HepG2 (cell line): ENCODE results near the gene ADCY9. TPM values are rescaled to one million over a fixed set of nuclear protein-coding genes. Genes with fewer than 3 reads are reported as not detected.

Source experiments
- ATAC-seq: fragments of 200-7000 bp; cut with Tn5 transposase; 3 replicates; pipeline ENCODE4 v1.9.1; 2020; ENCODE audit warnings: mild to moderate bottlenecking, moderate library complexity
- BruUV-seq: library from RNA; stranded (reverse); fragments of 400-500 nt; replicated peaks from 2 replicates; lab custom pipeline; 2021; lab: Mats Ljungman, UMichigan
- CTCF ChIA-PET: fragments of 300-600 bp; formaldehyde crosslinking; extraction: SDS; loops from one replicate; lab custom pipeline; 2021; ENCODE audit warnings: low total read pairs, inconsistent platforms, low intra/inter-chr PET ratio; lab: Yijun Ruan, JAX
- POLR2A ChIA-PET: fragments of 350-600 bp; sonication (Branson Sonifier 250); formaldehyde crosslinking; loops from one replicate; lab custom pipeline; 2020; ENCODE audit warnings: antibody characterized with exemption, inconsistent platforms; lab: Yijun Ruan, JAX
- DNase-seq: peaks from one replicate; pipeline ENCODE4 v3.0.0-alpha.2; 2015; ENCODE audit warnings: low spot score
- FAIRE-seq: peaks from 3 replicates; lab custom pipeline; 2011; peaks lifted over from hg19 to GRCh38; lab: Jason Lieb, UNC
- H2AFZ ChIP-seq: one replicate; pipeline ENCODE4 v1.6.1; 2011; ENCODE audit warnings: low read length, inconsistent platforms
- H3K27ac ChIP-seq: fragments of 300-600 bp; 3 replicates; pipeline ENCODE4 v1.8.0; 2011; ENCODE audit warnings: mixed run types, mild to moderate bottlenecking, mixed read lengths, low read length, inconsistent platforms; ENCODE audit not compliant: insufficient read depth; ENCODE audit errors: extremely low read length
- H3K27me3 ChIP-seq, 2 experiments: fragments of 200-600 bp in 1 of 2; 2 replicates in 1 of 2; 3 replicates in 1 of 2; pipeline versions ENCODE4 v1.6.0 to v1.8.0; 2011; ENCODE audit warnings: low read length in 2 of 2, mild to moderate bottlenecking in 2 of 2, moderate library complexity in 2 of 2, inconsistent platforms in 1 of 2; ENCODE audit not compliant: insufficient read depth in 2 of 2, control insufficient read depth in 1 of 2
- H3K36me3 ChIP-seq, 2 experiments: fragments of 200-600 bp in 1 of 2; replicated peaks in 1 of 2; 2 replicates in 1 of 2; 3 replicates in 1 of 2; pipeline versions ENCODE4 v1.5.1 to v1.8.0; 2011; ENCODE audit warnings: low read length in 2 of 2, inconsistent platforms in 1 of 2; ENCODE audit not compliant: insufficient read depth in 2 of 2, control insufficient read depth in 1 of 2
- H3K4me1 ChIP-seq: 2 replicates; pipeline ENCODE4 v1.5.1; 2012; ENCODE audit warnings: low read length, inconsistent platforms; ENCODE audit not compliant: insufficient read depth
- H3K4me2 ChIP-seq: 2 replicates; pipeline ENCODE4 v1.6.0; 2011; ENCODE audit warnings: low read depth, low read length, inconsistent platforms
- H3K4me3 ChIP-seq, 3 experiments: fragments of 200-600 bp in 1 of 3; sonication (generic), shearing (Covaris generic) in 1 of 3; replicated peaks in 1 of 3; 2 replicates each; pipeline ENCODE4 v1.5.1; 2011 to 2016; ENCODE audit warnings: low read length in 3 of 3, inconsistent platforms in 2 of 3, low read depth in 2 of 3, mild to moderate bottlenecking in 2 of 3, control low read depth in 1 of 3, mixed read lengths in 1 of 3; ENCODE audit not compliant: insufficient read depth in 1 of 3
- H3K79me2 ChIP-seq: one replicate; pipeline ENCODE4 v1.6.1; 2011; ENCODE audit warnings: low read length, inconsistent platforms; ENCODE audit not compliant: insufficient read depth
- H3K9ac ChIP-seq: 2 replicates; pipeline ENCODE4 v1.6.0; 2011; ENCODE audit warnings: mild to moderate bottlenecking, low read depth, low read length, inconsistent platforms; ENCODE audit not compliant: insufficient read depth
- H3K9me3 ChIP-seq: 2 replicates; pipeline ENCODE4 v1.5.1; 2012; ENCODE audit warnings: mild to moderate bottlenecking, low read length
- H4K20me1 ChIP-seq: 2 replicates; pipeline ENCODE4 v1.6.0; 2011; ENCODE audit warnings: inconsistent platforms, mild to moderate bottlenecking, low read length, moderate library complexity; ENCODE audit not compliant: insufficient read depth
- ATRX ChIP-seq: sonication (generic); formaldehyde crosslinking; IDR thresholded peaks from 2 replicates; pipeline ENCODE4 v1.4.0; 2020; ENCODE audit warnings: missing genetic modification reagents, borderline replicate concordance
- HNRNPL ChIP-seq: fragments of 200-400 bp; formaldehyde crosslinking; IDR thresholded peaks from 2 replicates; pipeline ENCODE4 v1.6.1; 2017; ENCODE audit warnings: mild to moderate bottlenecking, low read depth, low read length
- KDM1A ChIP-seq: IDR thresholded peaks from 2 replicates; pipeline ENCODE4 v1.6.1; 2016; ENCODE audit warnings: missing compliant biosample characterization
- MXD4 ChIP-seq: IDR thresholded peaks from 2 replicates; pipeline ENCODE4 v1.6.1; 2016; ENCODE audit warnings: mild to moderate bottlenecking, missing biosample characterization, missing genetic modification reagents
- RBAK ChIP-seq: sonication (generic); formaldehyde crosslinking; IDR thresholded peaks from 2 replicates; pipeline ENCODE4 v1.5.1; 2020; ENCODE audit warnings: mild to moderate bottlenecking, missing genetic modification reagents
- ZC3H13 ChIP-seq: sonication (generic); formaldehyde crosslinking; IDR thresholded peaks from 2 replicates; pipeline ENCODE4 v1.8.1; 2023; ENCODE audit warnings: mild to moderate bottlenecking, missing genetic modification reagents, moderate library complexity
- ZFY ChIP-seq: sonication (generic); formaldehyde crosslinking; IDR thresholded peaks from 2 replicates; pipeline ENCODE4 v1.4.0; 2020; ENCODE audit warnings: missing genetic modification reagents
- WGBS: methylation state at CpG from one replicate; pipeline ENCODE4 v1.1.6; 2017; ENCODE audit warnings: low lambda C conversion rate; 5-methylcytosine and 5-hydroxymethylcytosine counted together
- in situ Hi-C: cut with HindIII; loops from 2 replicates; pipeline ENCODE4 v1.10.0; 2017; ENCODE audit warnings: low pct_unique_long_range_greater_than_20kb; ENCODE audit not compliant: extremely low pct_ligation_motif_present
- intact Hi-C: fragments of 100-400 bp; cut with micrococcal nuclease; formaldehyde crosslinking; loops from one replicate; pipeline ENCODE4 v1.10.0; 2022; ENCODE audit not compliant: unreplicated experiment
- polyA plus RNA-seq, 8 experiments: library from polyadenylated mRNA; depleted of rRNA in 3 of 8; stranded (reverse) in 7 of 8; unstranded in 1 of 8; fragments of >200 nt; fragmentation: Illumina TruSeq in 4 of 8; extraction: Trizol in 4 of 8; gene quantifications; 2 replicates each; pipeline versions ENCODE4 v1.2.1 to v1.2.3, GENCODE V29; 2011 to 2016; ENCODE audit warnings: low read depth in 4 of 8, missing spikeins in 1 of 8, mixed read lengths in 1 of 8; ENCODE audit not compliant: insufficient read depth in 1 of 8
- total RNA-seq, 5 experiments: library from RNA; depleted of rRNA; stranded (reverse); fragments of >200 nt; fragmentation: Illumina TruSeq; extraction: Trizol; gene quantifications; 2 replicates each; pipeline ENCODE4 v1.2.3, GENCODE V29; 2016; ENCODE audit warnings: low read depth in 1 of 5
- TF ChIP-seq, protein P1 (sequence below): sonication (generic); formaldehyde crosslinking; IDR thresholded peaks from 2 replicates; pipeline ENCODE4 v1.5.1; 2020; ENCODE audit warnings: missing genetic modification reagents, mild to moderate bottlenecking, borderline replicate concordance
- TF ChIP-seq, protein P2 (sequence below): sonication (generic); formaldehyde crosslinking; IDR thresholded peaks from 2 replicates; pipeline ENCODE4 v1.8.0; 2022; ENCODE audit warnings: mild to moderate bottlenecking, missing genetic modification reagents, borderline replicate concordance
- TF ChIP-seq, protein P3 (sequence below): IDR thresholded peaks from 2 replicates; pipeline ENCODE4 v1.6.1; 2016; ENCODE audit warnings: missing genetic modification reagents, missing compliant biosample characterization

The ADCY9 gene
- total and polyA plus RNA-seq, 2 of the 13 experiments (the other 11 are each of a cell fraction or from before 2014, with no cell fraction given): 11.2 to 13.9 TPM

DNA sequence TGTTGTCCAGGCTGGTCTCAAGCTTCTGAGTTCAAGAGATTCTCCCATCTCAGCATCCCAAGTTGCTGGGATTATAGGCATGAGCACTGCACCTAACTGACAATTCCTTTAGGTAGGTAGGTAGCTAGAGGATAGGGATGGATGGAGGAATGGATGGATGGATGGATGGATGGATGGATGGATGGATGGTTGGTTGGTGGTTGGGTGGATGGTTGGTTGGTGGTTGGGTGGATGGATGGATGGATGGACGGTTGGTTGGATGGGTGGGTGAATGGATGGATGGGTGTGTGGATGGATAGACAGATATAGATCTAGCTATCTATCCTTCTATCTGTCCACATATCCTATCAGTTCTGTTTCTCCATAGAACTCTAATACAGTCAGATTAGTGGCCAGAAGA is 19.3 kb upstream of the ADCY9 start:
- Histone ChIP-seq H3K4me1 (peaks cover 19% of the 10 kb centered on the region), H3K4me2 (peak overlapping the region; percentile 79; the same call in 1 of the 2 replicates), H3K9ac (no peak overlapping the region), H3K36me3 (no peaks in the 10 kb centered on the region), H3K4me3 (no peak overlapping the region), H4K20me1 (no peaks in the 10 kb centered on the region), H3K79me2 (no peaks in the 10 kb centered on the region), H3K27ac (no peak overlapping the region), H3K27me3 (no peaks in the 10 kb centered on the region), H3K9me3 (no peaks in the 10 kb centered on the region), H2AFZ (no peak overlapping the region)
- DNase-seq: no peak
- BruUV-seq: no TSS peak
- no peak for ATAC-seq
- ChIA-PET POLR2A (interaction anchor here (1.4 kb wide), 1 partner anchor 22 kb away, joined by 3 read pairs; no protein-coding TSS in a partner anchor), CTCF (no interaction called here)
- in situ Hi-C loops (no loop called here), intact Hi-C loops (no loop called here)
- 90% methylated on average over 1 of the region's 1 CpG for WGBS
- TF ChIP-seq, protein P1, sequence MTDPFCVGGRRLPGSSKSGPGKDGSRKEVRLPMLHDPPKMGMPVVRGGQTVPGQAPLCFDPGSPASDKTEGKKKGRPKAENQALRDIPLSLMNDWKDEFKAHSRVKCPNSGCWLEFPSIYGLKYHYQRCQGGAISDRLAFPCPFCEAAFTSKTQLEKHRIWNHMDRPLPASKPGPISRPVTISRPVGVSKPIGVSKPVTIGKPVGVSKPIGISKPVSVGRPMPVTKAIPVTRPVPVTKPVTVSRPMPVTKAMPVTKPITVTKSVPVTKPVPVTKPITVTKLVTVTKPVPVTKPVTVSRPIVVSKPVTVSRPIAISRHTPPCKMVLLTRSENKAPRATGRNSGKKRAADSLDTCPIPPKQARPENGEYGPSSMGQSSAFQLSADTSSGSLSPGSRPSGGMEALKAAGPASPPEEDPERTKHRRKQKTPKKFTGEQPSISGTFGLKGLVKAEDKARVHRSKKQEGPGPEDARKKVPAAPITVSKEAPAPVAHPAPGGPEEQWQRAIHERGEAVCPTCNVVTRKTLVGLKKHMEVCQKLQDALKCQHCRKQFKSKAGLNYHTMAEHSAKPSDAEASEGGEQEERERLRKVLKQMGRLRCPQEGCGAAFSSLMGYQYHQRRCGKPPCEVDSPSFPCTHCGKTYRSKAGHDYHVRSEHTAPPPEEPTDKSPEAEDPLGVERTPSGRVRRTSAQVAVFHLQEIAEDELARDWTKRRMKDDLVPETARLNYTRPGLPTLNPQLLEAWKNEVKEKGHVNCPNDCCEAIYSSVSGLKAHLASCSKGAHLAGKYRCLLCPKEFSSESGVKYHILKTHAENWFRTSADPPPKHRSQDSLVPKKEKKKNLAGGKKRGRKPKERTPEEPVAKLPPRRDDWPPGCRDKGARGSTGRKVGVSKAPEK (CRISPR knock-in tag): no peak
- TF ChIP-seq ZFY (CRISPR knock-in tag) (no peak), HNRNPL (no peak), KDM1A (no peak), MXD4 (CRISPR knock-in tag) (no peak), ZC3H13 (CRISPR knock-in tag) (no peak), ATRX (no peak), RBAK (no peak)
- TF ChIP-seq, protein P2, sequence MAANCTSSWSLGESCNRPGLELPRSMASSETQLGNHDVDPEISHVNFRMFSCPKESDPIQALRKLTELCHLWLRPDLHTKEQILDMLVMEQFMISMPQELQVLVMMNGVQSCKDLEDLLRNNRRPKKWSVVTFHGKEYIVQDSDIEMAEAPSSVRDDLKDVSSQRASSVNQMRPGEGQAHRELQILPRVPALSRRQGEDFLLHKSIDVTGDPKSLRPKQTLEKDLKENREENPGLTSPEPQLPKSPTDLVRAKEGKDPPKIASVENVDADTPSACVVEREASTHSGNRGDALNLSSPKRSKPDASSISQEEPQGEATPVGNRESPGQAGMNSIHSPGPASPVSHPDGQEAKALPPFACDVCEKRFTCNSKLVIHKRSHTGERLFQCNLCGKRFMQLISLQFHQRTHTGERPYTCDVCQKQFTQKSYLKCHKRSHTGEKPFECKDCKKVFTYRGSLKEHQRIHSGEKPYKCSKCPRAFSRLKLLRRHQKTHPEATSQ (CRISPR knock-in tag): no peak
- TF ChIP-seq, protein P3, sequence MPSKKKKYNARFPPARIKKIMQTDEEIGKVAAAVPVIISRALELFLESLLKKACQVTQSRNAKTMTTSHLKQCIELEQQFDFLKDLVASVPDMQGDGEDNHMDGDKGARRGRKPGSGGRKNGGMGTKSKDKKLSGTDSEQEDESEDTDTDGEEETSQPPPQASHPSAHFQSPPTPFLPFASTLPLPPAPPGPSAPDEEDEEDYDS (CRISPR knock-in tag): no peak
- FAIRE-seq: no peak
